ENCODE measurements around the gene OSBP2. TPM values are rescaled to one million over a fixed set of nuclear protein-coding genes. Genes with fewer than 3 reads are reported as not detected.

Gene OSBP2
- total and polyA plus RNA-seq, 5 donors: 4.1 to 12.3 (median 7.8) TPM

DNA sequence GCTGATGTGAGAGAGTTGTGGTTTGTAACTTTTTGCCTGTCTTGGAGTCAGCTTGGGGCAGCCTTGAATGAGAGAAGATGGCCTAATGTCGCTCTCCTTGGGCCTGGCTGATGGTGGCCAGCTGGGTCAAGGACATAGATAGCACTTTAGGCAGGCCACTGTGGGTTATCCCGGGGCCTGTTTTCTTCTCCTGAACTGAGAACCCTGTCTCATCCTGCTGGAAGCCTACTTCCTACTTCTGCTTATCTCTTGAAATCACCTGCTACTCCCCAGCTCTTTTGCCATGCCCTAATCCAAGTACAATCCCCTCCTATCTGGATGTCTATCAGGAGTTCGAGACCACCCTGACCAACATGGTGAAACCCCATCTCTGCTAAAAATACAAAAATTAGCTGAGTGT, 49.5 kb downstream of the OSBP2 start:
- H3K4me3 ChIP-seq (ENCODE audit: low read length): no peak overlapping the region
- H3K27ac ChIP-seq (ENCODE audit: low read length): no peak overlapping the region
- DNase-seq: no peak
- no peaks in the 10 kb centered on the region for H3K27me3 ChIP-seq (ENCODE audit: control insufficient read depth, insufficient read depth)
- intact Hi-C loops (cut with DNase I): no loop called here
- H3K9me3 ChIP-seq (ENCODE audit: control insufficient read depth, low read length): no peaks in the 10 kb centered on the region
- no peaks in the 10 kb centered on the region for H3K4me1 ChIP-seq (ENCODE audit: control insufficient read depth, insufficient read depth, low read length)
- no peak for ATAC-seq
- WGBS: 82% methylated on average over 3 of the region's 3 CpGs

DNA sequence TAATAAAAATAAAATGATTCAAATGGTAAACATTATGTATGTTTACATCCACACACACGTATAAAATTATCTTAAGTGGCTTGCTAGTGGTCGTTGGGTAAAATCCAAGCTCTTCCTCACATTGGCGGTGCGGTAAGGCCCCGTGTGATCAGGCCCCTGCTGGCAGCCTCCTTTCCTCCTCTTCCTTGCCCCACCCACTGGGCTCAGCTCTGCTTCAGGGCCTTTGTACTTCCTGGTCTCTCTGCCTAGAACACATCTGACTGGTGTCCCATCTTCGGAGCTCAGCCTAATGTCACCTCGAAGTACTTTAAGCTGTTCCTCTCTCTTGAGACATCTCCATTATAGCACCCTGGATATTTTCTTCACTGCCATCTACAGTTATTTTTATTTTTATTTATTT, 52.8 kb downstream of the OSBP2 start:
- DNase-seq (no peak), ATAC-seq (no peak)
- intact Hi-C loops (cut with DNase I): no loop called here
- no peaks in the 10 kb centered on the region for H3K4me1 ChIP-seq (ENCODE audit: control insufficient read depth, insufficient read depth, low read length)
- no peaks in the 10 kb centered on the region for H3K27me3 ChIP-seq (ENCODE audit: control insufficient read depth, insufficient read depth)
- no peaks in the 10 kb centered on the region for H3K9me3 ChIP-seq (ENCODE audit: control insufficient read depth, low read length)
- no peak overlapping the region for H3K4me3 ChIP-seq (ENCODE audit: low read length)
- WGBS: 67% methylated on average over 7 of the region's 7 CpGs
- H3K27ac ChIP-seq (ENCODE audit: low read length): no peak overlapping the region

DNA sequence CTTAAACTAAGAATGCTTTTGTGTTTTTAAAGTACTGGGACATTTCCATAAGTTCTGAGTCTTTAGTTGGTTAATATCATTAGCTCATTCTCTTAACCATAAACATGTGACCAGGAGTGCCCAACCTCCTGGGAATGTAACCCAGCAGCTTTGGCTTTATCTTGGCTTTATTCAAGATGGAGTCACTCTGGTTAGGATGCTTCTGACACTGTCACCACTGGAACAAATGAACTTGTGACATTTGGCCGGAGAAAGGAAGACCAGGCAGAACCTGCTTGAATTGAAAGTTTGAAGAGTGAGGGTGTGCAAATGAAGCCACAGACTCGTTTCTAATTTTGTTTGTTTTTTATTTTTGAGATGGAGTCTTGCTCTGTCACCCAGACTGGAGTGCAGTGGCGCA, 54.6 kb downstream of the OSBP2 start:
- Histone ChIP-seq H3K4me1 (ENCODE audit: control insufficient read depth, insufficient read depth, low read length) (no peaks in the 10 kb centered on the region), H3K9me3 (ENCODE audit: control insufficient read depth, low read length) (no peaks in the 10 kb centered on the region), H3K27ac (ENCODE audit: low read length) (no peak overlapping the region), H3K27me3 (ENCODE audit: control insufficient read depth, insufficient read depth) (no peaks in the 10 kb centered on the region), H3K4me3 (ENCODE audit: low read length) (no peak overlapping the region)
- DNase-seq: no peak
- intact Hi-C loops (cut with DNase I): no loop called here
- no peak for ATAC-seq
- WGBS: 87% methylated on average over 3 of the region's 3 CpGs

DNA sequence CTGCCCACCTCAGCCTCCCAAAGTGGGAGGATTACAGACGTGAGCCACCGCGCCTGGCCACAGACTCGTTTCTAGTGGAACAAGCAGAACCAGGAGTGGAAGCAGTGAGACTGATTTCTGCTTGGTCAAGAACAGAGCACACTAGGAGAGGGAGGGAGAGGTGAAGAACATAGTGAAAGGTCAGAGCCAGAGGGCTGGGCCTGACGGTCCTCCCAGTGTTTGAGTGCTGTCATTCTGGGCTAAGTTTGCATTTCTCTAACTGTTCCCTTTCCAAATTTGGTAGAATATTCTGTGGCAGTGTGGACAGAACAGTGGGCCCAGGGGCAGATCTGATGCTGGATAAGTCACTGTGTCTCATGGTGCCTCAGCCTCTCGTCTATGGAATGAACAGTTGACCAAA, 55.2 kb downstream of the OSBP2 start:
- no peaks in the 10 kb centered on the region for H3K4me1 ChIP-seq (ENCODE audit: control insufficient read depth, insufficient read depth, low read length)
- intact Hi-C loops (cut with DNase I): loop anchor here in 3 of 4 donors (5.0 to 10.0 kb wide), 4 partner anchors 55 to 305 kb away; partner anchors contain the start of genes SLC35E4 (in 2 of the 3) and OSBP2 (in 1 of the 3)
- no peak for DNase-seq
- no peak overlapping the region for H3K4me3 ChIP-seq (ENCODE audit: low read length)
- no peak overlapping the region for H3K27ac ChIP-seq (ENCODE audit: low read length)
- no peak for ATAC-seq
- no peaks in the 10 kb centered on the region for H3K27me3 ChIP-seq (ENCODE audit: control insufficient read depth, insufficient read depth)
- 75% methylated on average over 6 of the region's 6 CpGs for WGBS
- H3K9me3 ChIP-seq (ENCODE audit: control insufficient read depth, low read length): no peaks in the 10 kb centered on the region

DNA sequence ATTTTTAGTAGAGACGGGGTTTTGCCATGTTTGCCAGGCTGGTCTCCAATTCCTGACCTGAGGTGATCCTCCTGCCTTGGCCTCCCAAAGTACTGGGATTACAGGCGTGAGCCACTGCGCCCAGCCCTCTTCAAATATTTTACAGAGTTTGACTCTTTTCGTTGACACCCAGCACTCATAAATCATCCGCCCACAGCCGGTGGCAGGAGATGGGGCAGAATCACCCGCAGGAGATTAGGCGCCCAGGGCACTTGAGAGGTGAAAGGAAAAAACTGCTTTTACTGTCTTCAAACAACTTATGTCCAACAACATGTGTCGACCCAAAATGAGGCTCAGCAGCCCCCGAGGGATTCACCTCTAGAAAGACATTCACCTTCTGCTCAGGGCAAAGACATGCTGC, 56.9 kb downstream of the OSBP2 start:
- ATAC-seq (no peak), DNase-seq (no peak)
- no peak overlapping the region for H3K27ac ChIP-seq (ENCODE audit: low read length)
- intact Hi-C loops (cut with DNase I): loop anchor here in 3 of 4 donors (5.0 to 10.0 kb wide), 4 partner anchors 57 to 307 kb away; partner anchors contain the start of genes SLC35E4 (in 2 of the 3) and OSBP2 (in 1 of the 3)
- no peaks in the 10 kb centered on the region for H3K4me1 ChIP-seq (ENCODE audit: control insufficient read depth, insufficient read depth, low read length)
- no peaks in the 10 kb centered on the region for H3K9me3 ChIP-seq (ENCODE audit: control insufficient read depth, low read length)
- WGBS: 82% methylated on average over 10 of the region's 10 CpGs
- H3K27me3 ChIP-seq (ENCODE audit: control insufficient read depth, insufficient read depth): no peaks in the 10 kb centered on the region
- no peak overlapping the region for H3K4me3 ChIP-seq (ENCODE audit: low read length)

DNA sequence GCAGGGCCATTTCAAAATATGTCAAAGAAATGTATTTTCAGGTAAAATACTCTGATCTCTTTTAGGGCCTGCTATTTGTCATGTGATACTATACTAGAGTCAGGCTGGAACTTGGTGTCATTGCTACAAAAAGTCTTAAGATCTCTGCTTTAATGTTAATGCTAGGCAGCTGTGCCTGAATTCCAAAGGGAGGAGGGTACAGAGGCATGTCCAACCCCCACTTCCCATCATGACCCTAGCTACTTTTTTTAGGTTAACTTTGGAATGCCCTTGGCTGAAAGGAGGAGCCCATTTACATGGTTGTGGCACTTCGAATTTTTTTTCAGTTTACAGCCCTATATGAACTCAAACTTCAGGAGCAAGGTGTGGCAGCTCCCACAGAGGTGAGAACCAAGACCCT, 58.1 kb downstream of the OSBP2 start:
- no peak for ATAC-seq
- WGBS: 44% methylated on average over 1 of the region's 1 CpG
- Histone ChIP-seq H3K27me3 (ENCODE audit: control insufficient read depth, insufficient read depth) (no peaks in the 10 kb centered on the region), H3K9me3 (ENCODE audit: control insufficient read depth, low read length) (no peaks in the 10 kb centered on the region), H3K4me3 (ENCODE audit: low read length) (no peak overlapping the region), H3K27ac (ENCODE audit: low read length) (no peak overlapping the region), H3K4me1 (ENCODE audit: control insufficient read depth, insufficient read depth, low read length) (no peaks in the 10 kb centered on the region)
- intact Hi-C loops (cut with DNase I): loop anchor here in 3 of 4 donors (5.0 to 10.0 kb wide), 4 partner anchors 58 to 308 kb away; partner anchors contain the start of genes SLC35E4 (in 2 of the 3) and OSBP2 (in 1 of the 3)
- no peak for DNase-seq

DNA sequence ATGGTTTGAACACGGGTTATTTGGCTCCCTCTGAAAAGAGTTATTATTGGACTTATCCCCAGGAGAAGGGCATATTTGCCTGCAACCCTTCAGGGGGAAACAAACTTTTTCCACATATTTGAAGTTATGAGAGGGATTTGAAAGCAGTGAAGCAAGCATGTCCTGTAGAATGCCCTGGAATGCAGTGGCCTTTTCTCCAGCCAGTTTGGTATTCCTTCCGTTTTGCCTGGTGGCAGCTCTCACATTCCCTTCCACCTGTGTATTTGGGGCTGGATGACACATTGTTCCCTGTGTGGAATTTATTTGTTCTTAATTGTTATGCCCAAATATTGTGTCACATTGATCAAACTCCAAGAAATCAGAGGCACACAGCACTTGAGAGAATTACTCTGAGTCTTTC, 59.0 kb downstream of the OSBP2 start:
- Histone ChIP-seq H3K4me3 (ENCODE audit: low read length) (no peak overlapping the region), H3K27me3 (ENCODE audit: control insufficient read depth, insufficient read depth) (no peaks in the 10 kb centered on the region), H3K9me3 (ENCODE audit: control insufficient read depth, low read length) (no peaks in the 10 kb centered on the region), H3K4me1 (ENCODE audit: control insufficient read depth, insufficient read depth, low read length) (no peaks in the 10 kb centered on the region), H3K27ac (ENCODE audit: low read length) (no peak overlapping the region)
- DNase-seq (no peak), ATAC-seq (no peak)
- intact Hi-C loops (cut with DNase I): loop anchor here in 3 of 4 donors (2.0 to 10.0 kb wide), 5 partner anchors 59 to 309 kb away; partner anchors contain the start of genes SLC35E4 (in 3 of the 3) and OSBP2 (in 1 of the 3)
- WGBS: 48% methylated on average over 2 of the region's 2 CpGs

DNA sequence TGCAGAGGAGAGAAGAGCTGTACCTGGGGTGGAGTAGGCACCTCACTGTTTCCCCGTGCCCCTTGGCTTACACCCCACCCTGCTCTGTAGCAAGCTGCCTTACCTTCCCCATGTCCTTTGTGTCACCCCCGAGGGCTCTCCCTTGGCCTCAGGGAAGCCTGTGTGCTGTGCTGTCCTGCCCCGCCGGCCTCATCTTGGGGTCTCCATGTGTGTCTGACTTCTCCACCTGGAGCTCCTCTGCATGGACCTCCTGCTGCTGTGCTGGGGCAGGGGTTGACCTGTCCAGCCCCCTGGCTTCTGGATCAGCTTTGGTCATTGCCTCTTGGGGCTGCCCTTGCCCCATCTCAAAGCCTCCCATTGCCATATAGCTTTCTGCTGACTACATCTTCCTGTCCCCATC, 59.8 kb downstream of the OSBP2 start:
- H3K27ac ChIP-seq (ENCODE audit: low read length): no peak overlapping the region
- peak in 1 of 2 donors; percentile 33 for ATAC-seq
- no peak for DNase-seq
- H3K27me3 ChIP-seq (ENCODE audit: control insufficient read depth, insufficient read depth): no peaks in the 10 kb centered on the region
- H3K4me1 ChIP-seq (ENCODE audit: control insufficient read depth, insufficient read depth, low read length): no peaks in the 10 kb centered on the region
- intact Hi-C loops (cut with DNase I): loop anchor here in 3 of 4 donors (2.0 to 10.0 kb wide), 5 partner anchors 60 to 310 kb away; partner anchors contain the start of genes SLC35E4 (in 3 of the 3) and OSBP2 (in 1 of the 3)
- WGBS: 96% methylated on average over 4 of the region's 4 CpGs
- H3K4me3 ChIP-seq (ENCODE audit: low read length): no peak overlapping the region
- no peaks in the 10 kb centered on the region for H3K9me3 ChIP-seq (ENCODE audit: control insufficient read depth, low read length)

DNA sequence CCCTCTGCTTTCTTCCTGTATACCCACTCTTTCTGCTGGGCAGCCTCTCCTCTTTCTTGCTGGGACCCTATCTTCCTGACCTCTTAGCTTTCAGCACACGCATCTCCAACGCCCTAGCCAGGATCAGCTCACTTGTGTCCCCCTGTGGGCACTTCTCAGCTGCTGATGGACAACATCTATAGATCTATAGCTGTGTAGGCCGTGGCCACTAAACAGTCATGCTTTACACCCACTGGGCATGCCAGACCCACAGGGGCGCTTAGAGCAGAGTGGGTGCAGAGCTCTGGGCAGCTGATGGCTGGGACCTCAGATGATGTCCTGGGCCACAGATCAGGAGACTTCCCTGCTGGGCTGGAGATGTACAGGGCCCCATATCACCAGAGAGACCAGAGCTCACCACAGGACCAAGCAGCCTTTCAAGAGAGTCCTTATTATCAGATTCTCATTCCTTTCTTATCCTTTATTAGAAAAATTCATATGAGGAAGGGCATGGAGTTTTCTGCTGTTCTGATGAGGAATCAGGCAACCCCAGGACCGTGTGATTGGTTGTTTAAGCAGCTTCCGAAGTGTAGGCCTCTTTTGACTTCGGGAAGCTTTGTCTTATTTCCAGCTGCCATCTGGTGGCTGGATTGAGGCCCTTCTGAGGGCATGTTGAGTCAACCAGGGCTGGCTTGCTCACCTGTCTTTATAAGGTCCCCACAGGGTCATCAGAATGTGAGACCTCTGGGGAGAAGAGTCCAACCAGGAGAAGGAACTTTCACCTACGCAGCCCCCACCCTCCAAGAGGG, 60.5 kb downstream of the OSBP2 start:
- Histone ChIP-seq H3K27me3 (ENCODE audit: control insufficient read depth, insufficient read depth) (no peaks in the 10 kb centered on the region), H3K9me3 (ENCODE audit: control insufficient read depth, low read length) (no peaks in the 10 kb centered on the region), H3K4me3 (ENCODE audit: low read length) (no peak overlapping the region), H3K27ac (ENCODE audit: low read length) (no peak overlapping the region), H3K4me1 (ENCODE audit: control insufficient read depth, insufficient read depth, low read length) (no peaks in the 10 kb centered on the region)
- peak; percentile 71 to 82 for ATAC-seq
- DNase-seq: peak; percentile 32 to 61 (median 60)
- intact Hi-C loops (cut with DNase I): loop anchor here in 3 of 4 donors (2.0 to 10.0 kb wide), 5 partner anchors 60 to 310 kb away; partner anchors contain the start of genes SLC35E4 (in 3 of the 3) and OSBP2 (in 1 of the 3)
- WGBS: 54% methylated on average over 8 of the region's 8 CpGs

DNA sequence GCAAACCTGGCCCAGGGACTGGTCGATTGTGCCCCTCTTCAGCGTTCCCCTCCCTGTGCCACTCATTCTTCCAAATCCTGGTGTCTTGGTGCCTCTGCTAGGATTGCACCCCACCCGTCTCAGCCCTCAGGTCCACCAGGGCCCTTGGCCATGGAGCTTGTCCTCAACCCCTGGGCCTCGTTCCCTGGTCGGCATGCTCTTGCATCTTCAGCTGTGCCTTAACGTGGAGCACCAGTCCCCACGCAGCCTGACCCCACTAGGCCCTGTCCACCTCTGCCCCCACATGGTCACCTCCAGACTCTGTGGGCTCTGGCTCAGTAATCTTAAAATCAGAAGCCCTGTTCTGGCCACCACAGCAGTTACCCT, 61.1 kb downstream of the OSBP2 start:
- H3K27ac ChIP-seq (ENCODE audit: low read length): no peak overlapping the region
- DNase-seq: no peak
- no peak for ATAC-seq
- no peak overlapping the region for H3K4me3 ChIP-seq (ENCODE audit: low read length)
- intact Hi-C loops (cut with DNase I): loop anchor here (2.0 to 10.0 kb wide), 4 partner anchors 61 to 311 kb away; partner anchors contain the start of genes SLC35E4 (in 3 of the 4) and OSBP2 (in 1 of the 4)
- WGBS: 84% methylated on average over 7 of the region's 7 CpGs
- H3K4me1 ChIP-seq (ENCODE audit: control insufficient read depth, insufficient read depth, low read length): no peaks in the 10 kb centered on the region
- H3K27me3 ChIP-seq (ENCODE audit: control insufficient read depth, insufficient read depth): no peaks in the 10 kb centered on the region
- no peaks in the 10 kb centered on the region for H3K9me3 ChIP-seq (ENCODE audit: control insufficient read depth, low read length)

All from right cardiac atrium (tissue), 5 donors.